ENCODE data around the gene RPEL1.

Gene RPEL1

GRCh38 chr10:103281753-103282152 lies 36.1 kb downstream of the RPEL1 start:
- DNase-seq = no peak

- no peak for DNase-seq
Measured at GRCh38 chr10:103282961-103283360, 37.3 kb downstream of the RPEL1 start.

DNA sequence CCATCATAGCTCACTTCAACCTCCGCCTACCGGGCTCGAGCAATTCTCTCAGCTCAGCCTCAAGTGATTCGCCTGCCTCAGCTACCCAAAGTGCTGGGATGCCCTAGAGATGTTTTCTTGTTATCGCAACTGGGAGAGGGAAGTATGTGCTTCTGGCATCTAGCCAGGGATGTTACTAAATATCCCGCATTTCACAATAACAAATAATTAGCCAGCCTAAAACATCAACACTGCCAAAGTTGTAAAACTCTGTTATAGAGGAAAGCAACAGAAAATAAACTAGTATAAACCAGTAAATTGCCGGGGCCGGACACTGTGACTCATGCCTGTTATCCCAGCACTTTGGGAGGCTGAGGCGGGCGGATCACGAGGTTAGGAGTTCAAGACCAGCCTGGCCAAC lies 38.5 kb downstream of the RPEL1 start:
- DNase-seq = no peak

DNA sequence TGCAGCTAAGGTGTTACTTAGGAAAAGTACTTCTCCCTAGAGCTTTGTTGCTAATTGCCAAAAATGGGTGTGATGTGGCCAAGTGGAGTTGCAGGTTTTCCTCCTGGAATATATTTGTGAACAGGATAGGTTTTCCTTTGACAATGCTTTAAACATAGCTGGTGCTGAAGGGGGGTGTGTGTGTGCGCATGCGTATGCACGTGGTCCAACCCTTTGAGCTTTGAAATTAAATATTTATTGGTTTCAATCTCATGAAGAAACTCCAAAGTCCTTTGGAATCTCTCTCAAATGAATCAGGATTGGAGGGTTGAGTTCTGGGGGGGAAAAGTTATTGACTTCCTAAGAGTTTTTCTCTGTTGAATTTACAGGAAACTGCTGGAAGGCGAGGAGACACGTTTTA lies 42.3 kb downstream of the RPEL1 start:
- DNase-seq = no peak

DNA sequence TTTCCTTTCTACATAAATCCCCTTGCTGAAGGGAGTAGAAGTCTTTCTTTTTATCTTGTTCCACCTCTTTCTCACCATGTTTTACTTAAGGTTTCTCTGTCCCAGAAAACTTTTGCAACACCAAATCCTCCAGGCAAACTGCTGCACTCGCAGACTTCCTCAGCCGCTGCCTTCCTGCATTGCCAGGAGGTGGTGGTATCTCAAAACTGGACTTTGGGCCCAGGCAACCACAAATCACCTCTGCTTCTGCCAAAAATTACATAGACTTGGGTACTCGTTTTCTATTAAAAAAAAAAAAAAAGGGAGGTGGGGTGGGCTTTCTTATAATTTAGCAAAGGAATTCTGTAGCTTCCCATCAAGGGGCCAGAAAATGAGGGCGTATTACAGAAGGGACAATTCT lies 45.9 kb downstream of the RPEL1 start:
- no peak for DNase-seq

- no peak for DNase-seq
Measured at GRCh38 chr10:103295374-103296015, 49.8 kb downstream of the RPEL1 start.

Data from CD4-positive, alpha-beta T cell treated with Interleukin-10 for 1 hour (primary cell).